Measurements from ENCODE around the gene PRTN3.
"Not testable (repeated sequence)": the region's sequence is repeated elsewhere in the genome, so short reads cannot be mapped to it uniquely, and the experiment has no call there.

The PRTN3 gene

DNA sequence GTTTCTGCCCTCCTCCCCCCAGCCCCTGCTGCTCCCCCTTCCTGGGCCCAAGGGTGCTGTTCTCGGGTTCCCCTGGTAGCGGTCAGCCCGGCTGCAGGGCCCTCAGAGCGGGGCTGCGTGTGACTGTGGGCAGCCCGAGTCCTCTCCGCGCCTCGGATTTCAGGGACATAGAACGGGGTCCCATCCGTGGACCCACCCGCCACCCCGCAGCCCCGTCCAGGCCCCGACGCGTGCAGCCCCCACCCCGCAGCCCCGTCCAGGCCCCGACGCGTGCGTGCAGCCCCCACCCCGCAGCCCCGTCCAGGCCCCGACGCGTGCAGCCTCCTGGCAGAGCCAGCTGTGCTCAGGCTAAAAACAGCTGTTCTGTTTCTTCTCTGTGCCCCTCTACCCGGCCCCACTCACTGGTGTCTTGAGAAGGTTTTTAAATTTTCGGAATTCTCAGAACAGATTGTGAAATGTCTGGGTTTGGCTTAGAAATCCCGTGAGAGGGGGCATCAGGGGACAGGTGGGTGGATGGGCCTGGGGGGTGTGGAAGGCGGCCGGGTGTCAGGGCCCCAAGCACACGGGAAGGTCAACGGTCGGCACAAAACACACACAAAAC is 5.5 kb upstream of the PRTN3 start:
- H3K36me3 ChIP-seq, result no peaks in the 10 kb centered on the region
- H3K9me3 ChIP-seq, result no peaks in the 10 kb centered on the region
- DNase-seq, result no peak
- intact Hi-C loops (cut with DNase I; ENCODE audit: low total_unique reads), result no loop called here
- peaks cover 0 to 72% of the 10 kb centered on the region in 2 donors for H3K27me3 ChIP-seq
- H3K4me3 ChIP-seq, result no peak overlapping the region
- TF ChIP-seq, protein P1, sequence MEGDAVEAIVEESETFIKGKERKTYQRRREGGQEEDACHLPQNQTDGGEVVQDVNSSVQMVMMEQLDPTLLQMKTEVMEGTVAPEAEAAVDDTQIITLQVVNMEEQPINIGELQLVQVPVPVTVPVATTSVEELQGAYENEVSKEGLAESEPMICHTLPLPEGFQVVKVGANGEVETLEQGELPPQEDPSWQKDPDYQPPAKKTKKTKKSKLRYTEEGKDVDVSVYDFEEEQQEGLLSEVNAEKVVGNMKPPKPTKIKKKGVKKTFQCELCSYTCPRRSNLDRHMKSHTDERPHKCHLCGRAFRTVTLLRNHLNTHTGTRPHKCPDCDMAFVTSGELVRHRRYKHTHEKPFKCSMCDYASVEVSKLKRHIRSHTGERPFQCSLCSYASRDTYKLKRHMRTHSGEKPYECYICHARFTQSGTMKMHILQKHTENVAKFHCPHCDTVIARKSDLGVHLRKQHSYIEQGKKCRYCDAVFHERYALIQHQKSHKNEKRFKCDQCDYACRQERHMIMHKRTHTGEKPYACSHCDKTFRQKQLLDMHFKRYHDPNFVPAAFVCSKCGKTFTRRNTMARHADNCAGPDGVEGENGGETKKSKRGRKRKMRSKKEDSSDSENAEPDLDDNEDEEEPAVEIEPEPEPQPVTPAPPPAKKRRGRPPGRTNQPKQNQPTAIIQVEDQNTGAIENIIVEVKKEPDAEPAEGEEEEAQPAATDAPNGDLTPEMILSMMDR (IDR thresholded peaks at IDR 0.05), result no peak
- H3K27ac ChIP-seq, result no peak overlapping the region
- H3K4me1 ChIP-seq, result peaks cover 0 to 4% (median 0%) of the 10 kb centered on the region in 4 donors

DNA sequence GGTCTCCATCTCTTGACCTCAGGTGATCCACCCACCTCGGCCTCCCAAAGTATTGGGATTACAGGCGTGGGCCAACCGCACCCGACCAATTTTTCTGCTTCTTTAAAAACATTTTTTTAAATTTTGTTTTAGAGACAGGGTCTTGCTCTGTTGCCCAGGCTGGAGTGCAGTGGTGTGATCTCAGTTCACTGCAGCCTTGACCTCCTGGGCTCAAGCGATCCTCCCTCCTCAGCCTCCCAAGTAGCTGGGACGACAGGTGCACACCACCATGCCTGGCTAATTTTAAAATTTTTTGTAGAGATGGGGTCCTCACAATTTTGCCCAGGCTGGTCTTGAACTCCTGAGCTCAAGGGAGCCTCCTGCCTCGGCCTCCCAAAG is 2.0 kb downstream of the PRTN3 start:
- H3K9me3 ChIP-seq; H3K4me3 ChIP-seq; H3K27ac ChIP-seq; H3K36me3 ChIP-seq; intact Hi-C loops (cut with DNase I; ENCODE audit: low total_unique reads); DNase-seq: not testable (repeated sequence)
- Histone ChIP-seq H3K4me1 (peaks cover 0 to 18% (median 14%) of the 10 kb centered on the region in 4 donors), H3K27me3 (peaks cover 0 to 85% of the 10 kb centered on the region in 2 donors)

DNA sequence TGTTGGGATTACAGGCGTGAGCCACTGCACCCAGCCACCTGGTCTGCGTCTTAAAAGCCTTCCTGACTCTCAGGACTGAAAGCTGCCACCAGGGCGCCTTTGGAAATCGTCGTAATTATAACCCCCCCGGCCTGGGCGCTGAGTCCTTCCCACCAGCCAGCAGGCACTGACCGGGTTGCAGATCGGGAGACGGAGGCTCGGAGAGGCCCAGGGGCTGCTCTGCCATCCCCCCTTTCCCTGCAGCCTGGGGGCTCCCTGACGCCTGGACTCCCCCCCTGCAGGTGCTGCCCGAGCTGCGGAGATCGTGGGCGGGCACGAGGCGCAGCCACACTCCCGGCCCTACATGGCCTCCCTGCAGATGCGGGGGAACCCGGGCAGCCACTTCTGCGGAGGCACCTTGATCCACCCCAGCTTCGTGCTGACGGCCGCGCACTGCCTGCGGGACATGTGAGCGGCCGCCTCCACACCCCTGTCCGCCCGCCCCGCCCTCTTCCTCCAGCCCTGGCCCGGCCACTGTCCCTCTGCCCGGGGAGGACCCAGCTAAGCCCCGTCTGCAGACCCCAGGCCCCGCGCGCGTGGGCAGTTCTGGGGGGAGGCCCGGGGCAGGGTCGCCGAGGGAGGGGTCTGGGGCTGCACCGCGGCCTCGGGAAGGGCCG is 2.5 kb downstream of the PRTN3 start:
- no peak for DNase-seq
- Histone ChIP-seq H3K27ac (no peak overlapping the region), H3K27me3 (peaks cover 0 to 89% of the 10 kb centered on the region in 2 donors), H3K4me3 (peak overlapping the region in 1 of 2 donors; percentile 8), H3K4me1 (peaks cover 0 to 20% (median 16%) of the 10 kb centered on the region in 4 donors), H3K36me3 (no peaks in the 10 kb centered on the region), H3K9me3 (no peaks in the 10 kb centered on the region)
- TF ChIP-seq, protein P1 (IDR thresholded peaks at IDR 0.05), result no peak
- intact Hi-C loops (cut with DNase I; ENCODE audit: low total_unique reads), result no loop called here

DNA sequence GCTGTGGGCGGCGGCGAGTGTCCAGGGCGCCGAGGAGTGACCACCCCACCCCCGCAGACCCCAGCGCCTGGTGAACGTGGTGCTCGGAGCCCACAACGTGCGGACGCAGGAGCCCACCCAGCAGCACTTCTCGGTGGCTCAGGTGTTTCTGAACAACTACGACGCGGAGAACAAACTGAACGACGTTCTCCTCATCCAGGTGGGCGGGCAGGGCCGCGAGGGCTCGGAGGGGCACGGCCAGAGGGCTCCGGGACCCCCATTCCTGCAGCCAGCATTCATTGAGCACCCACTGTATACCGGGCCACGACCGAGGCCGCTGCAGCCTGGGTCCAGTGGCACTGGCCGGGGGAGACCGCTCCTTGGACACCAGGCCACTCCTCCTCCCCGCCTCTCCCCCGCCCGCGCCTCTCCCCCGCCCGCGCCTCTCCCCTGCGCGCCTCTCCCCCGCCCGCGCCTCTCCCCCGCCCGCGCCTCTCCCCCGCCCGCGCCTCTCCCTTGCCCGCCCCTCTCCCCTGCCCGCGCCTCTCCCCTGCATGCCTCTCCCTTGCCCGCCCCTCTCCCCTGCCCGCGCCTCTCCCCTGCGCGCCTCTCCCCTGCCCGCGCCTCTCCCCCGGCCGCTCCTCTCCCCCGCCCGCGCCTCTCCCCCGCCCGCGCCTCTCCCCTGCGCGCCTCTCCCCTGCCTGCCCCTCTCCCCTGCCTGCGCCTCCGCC is 3.2 kb downstream of the PRTN3 start:
- Histone ChIP-seq H3K27me3 (peaks cover 0 to 87% of the 10 kb centered on the region in 2 donors), H3K9me3 (no peaks in the 10 kb centered on the region), H3K4me3 (peak overlapping the region in 1 of 2 donors; percentile 8), H3K4me1 (peaks cover 0 to 20% (median 16%) of the 10 kb centered on the region in 4 donors), H3K27ac (no peak overlapping the region), H3K36me3 (no peaks in the 10 kb centered on the region)
- DNase-seq, result no peak
- TF ChIP-seq, protein P1 (IDR thresholded peaks at IDR 0.05), result no peak
- intact Hi-C loops (cut with DNase I; ENCODE audit: low total_unique reads), result no loop called here

DNA sequence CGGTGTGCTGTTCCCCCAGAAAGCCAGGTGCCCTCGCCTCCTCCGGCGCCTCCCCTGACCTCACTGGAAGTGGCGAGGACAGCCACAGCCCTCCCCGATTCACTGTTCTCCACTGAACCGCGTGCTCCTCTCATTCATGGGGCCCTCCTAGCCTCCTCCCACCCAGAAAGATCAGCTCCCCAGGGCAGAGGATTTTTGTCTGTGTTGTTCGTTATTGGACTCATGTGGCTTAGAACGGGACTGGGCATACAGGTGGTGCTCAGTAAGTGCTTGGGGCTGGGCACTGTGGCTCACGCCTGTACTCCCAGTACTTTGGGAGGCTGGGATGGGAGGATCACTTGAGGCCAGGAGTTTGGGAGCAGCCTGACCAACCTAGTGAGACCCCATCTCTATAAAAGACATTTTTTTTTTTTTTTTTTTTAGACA is 3.8 kb downstream of the PRTN3 start:
- no peaks in the 10 kb centered on the region for H3K9me3 ChIP-seq
- H3K27ac ChIP-seq, result no peak overlapping the region
- TF ChIP-seq, protein P1 (IDR thresholded peaks at IDR 0.05), result no peak
- peaks cover 0 to 20% (median 14%) of the 10 kb centered on the region in 4 donors for H3K4me1 ChIP-seq
- intact Hi-C loops (cut with DNase I; ENCODE audit: low total_unique reads), result no loop called here
- peaks cover 0 to 81% of the 10 kb centered on the region in 2 donors for H3K27me3 ChIP-seq
- no peak for DNase-seq
- H3K4me3 ChIP-seq, result no peak overlapping the region
- H3K36me3 ChIP-seq, result no peaks in the 10 kb centered on the region
